Measurements from ENCODE around the gene ZNF480.

- peak; percentile 8 to 93 for TF ChIP-seq POLR2A (IDR thresholded peaks at IDR 0.05)
- no peak for TF ChIP-seq CTCF (IDR thresholded peaks at IDR 0.05)
Measured at GRCh38 chr19:52269338-52270261, 27.4 kb upstream of the ZNF480 start, which contains the start of gene ZNF766.
